ENCODE results near the gene PARVG. TPM values are rescaled to one million over a fixed set of nuclear protein-coding genes. Genes with fewer than 3 reads are reported as not detected.
A peak's percentile ranks its signal among the peaks of the same experiment; 100 is the strongest.

PARVG gene, protein sequence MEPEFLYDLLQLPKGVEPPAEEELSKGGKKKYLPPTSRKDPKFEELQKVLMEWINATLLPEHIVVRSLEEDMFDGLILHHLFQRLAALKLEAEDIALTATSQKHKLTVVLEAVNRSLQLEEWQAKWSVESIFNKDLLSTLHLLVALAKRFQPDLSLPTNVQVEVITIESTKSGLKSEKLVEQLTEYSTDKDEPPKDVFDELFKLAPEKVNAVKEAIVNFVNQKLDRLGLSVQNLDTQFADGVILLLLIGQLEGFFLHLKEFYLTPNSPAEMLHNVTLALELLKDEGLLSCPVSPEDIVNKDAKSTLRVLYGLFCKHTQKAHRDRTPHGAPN
- under 1 TPM; 0.11 to 0.44 TPM for total RNA-seq
- polyA plus RNA-seq (2013, experiment 1 of 2): not detected
- 0.21 TPM for polyA plus RNA-seq (2013, experiment 2 of 2)
- long read RNA-seq, experiment 1: 0 reads
- long read RNA-seq, experiment 2: 0 reads
- long read RNA-seq, experiment 3, partial matches to known transcripts: 0 of 1 reads
- long read RNA-seq, experiment 3, other reads (novel, unspliced or antisense): 1 of 1 reads
- long read RNA-seq, experiment 4: 0 reads

DNA sequence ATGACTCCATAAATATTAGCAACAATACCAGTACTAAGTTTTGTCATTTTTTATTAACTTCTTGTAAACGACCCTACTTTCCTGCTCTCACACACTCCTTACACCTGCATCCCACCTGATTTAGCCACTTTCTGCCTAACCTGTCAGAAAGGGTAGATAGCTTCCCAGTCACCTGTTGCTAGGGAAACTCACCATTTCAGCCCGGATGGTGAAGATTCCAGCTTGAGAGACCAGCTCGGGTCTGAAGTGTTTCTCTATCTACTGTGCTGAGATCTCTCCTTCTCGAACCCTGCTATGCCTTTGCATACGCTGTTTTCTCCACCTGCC, at the start of gene PARVG:
TSS of gene PARVG (plus strand) at position 220 of the 327 bp plus-strand sequence. CDS start 2,405 bp downstream, outside the sequence.
- peaks cover 13% of the 10 kb centered on the region for H3K4me1 Mint-ChIP-seq
- H3K27me3 Mint-ChIP-seq (ENCODE audit: insufficient read depth): no peaks in the 10 kb centered on the region
- Histone ChIP-seq H3K27me3 (ENCODE audit: control insufficient read depth, insufficient read depth, low read length, poor library complexity, severe bottlenecking) (no peaks in the 10 kb centered on the region), H3K4me1 (ENCODE audit: control insufficient read depth, insufficient read depth, low read length) (peaks cover 12% of the 10 kb centered on the region), H3K9ac (ENCODE audit: extremely low read depth, low read length, poor library complexity, severe bottlenecking) (no peak within 1 kb of the TSS), H3K36me3 (ENCODE audit: control insufficient read depth, insufficient read depth, low read length) (no peaks in the 10 kb centered on the region), H3K4me3 (ENCODE audit: low read length) (no peak within 1 kb of the TSS), H3K27ac (ENCODE audit: low read depth, low read length) (no peak within 1 kb of the TSS), H3K9me3 (ENCODE audit: control insufficient read depth, low read length) (no peaks in the 10 kb centered on the region)
- H3K9me3 Mint-ChIP-seq: no peaks in the 10 kb centered on the region
- no peak within 1 kb of the TSS for H3K4me3 Mint-ChIP-seq
- TF ChIP-seq, protein P1, sequence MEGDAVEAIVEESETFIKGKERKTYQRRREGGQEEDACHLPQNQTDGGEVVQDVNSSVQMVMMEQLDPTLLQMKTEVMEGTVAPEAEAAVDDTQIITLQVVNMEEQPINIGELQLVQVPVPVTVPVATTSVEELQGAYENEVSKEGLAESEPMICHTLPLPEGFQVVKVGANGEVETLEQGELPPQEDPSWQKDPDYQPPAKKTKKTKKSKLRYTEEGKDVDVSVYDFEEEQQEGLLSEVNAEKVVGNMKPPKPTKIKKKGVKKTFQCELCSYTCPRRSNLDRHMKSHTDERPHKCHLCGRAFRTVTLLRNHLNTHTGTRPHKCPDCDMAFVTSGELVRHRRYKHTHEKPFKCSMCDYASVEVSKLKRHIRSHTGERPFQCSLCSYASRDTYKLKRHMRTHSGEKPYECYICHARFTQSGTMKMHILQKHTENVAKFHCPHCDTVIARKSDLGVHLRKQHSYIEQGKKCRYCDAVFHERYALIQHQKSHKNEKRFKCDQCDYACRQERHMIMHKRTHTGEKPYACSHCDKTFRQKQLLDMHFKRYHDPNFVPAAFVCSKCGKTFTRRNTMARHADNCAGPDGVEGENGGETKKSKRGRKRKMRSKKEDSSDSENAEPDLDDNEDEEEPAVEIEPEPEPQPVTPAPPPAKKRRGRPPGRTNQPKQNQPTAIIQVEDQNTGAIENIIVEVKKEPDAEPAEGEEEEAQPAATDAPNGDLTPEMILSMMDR (conservative IDR thresholded peaks at IDR 0.05): no peak
- 77 to 79% methylated on average over 4 to 5 of the region's 5 CpGs for WGBS, 2 experiments (ENCODE audit: insufficient coverage in 1 of 2, insufficient read length in 1 of 2)
- H3K36me3 Mint-ChIP-seq (ENCODE audit: low read depth): no peaks in the 10 kb centered on the region
- DNase-seq: peak; percentile 81
- no peak within 1 kb of the TSS for H3K27ac Mint-ChIP-seq

DNA sequence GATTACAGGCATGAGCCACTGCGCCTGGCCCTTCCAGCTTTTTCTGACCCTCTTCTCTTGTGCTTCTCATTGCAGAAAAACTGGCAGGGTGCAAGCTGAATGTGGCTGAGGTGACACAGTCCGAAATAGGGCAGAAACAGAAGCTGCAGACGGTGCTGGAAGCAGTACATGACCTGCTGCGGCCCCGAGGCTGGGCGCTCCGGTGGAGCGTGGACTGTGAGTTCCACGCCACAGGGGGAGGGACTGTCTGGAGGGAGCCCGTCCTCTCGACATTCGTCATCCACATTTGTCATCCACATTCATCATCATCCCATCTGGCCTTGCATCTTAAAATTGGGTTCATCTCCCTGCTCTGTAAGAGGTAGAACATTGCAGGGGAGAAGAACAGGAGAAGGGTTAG, 49.3 kb upstream of the PARVG start:
- no peak overlapping the region for H3K27ac Mint-ChIP-seq
- H3K36me3 ChIP-seq (ENCODE audit: control insufficient read depth, insufficient read depth, low read length): no peaks in the 10 kb centered on the region
- H3K27ac ChIP-seq (ENCODE audit: low read depth, low read length): no peak overlapping the region
- H3K9ac ChIP-seq (ENCODE audit: extremely low read depth, low read length, poor library complexity, severe bottlenecking): no peak overlapping the region
- peaks cover 16% of the 10 kb centered on the region for H3K4me1 Mint-ChIP-seq
- H3K4me1 ChIP-seq (ENCODE audit: control insufficient read depth, insufficient read depth, low read length): peaks cover 8% of the 10 kb centered on the region
- no peak overlapping the region for H3K4me3 Mint-ChIP-seq
- DNase-seq: no peak
- peaks cover 13% of the 10 kb centered on the region for H3K9me3 ChIP-seq (ENCODE audit: control insufficient read depth, low read length)
- peaks cover 31% of the 10 kb centered on the region for H3K9me3 Mint-ChIP-seq
- H3K27me3 Mint-ChIP-seq (ENCODE audit: insufficient read depth): peaks cover 2% of the 10 kb centered on the region
- H3K4me3 ChIP-seq (ENCODE audit: low read length): no peak overlapping the region
- H3K36me3 Mint-ChIP-seq (ENCODE audit: low read depth): peaks cover 24% of the 10 kb centered on the region
- 92 to 98% methylated on average over 7 to 10 of the region's 12 CpGs for WGBS, 2 experiments (ENCODE audit: insufficient coverage in 1 of 2, insufficient read length in 1 of 2)
- TF ChIP-seq, protein P1 (conservative IDR thresholded peaks at IDR 0.05): no peak
- no peaks in the 10 kb centered on the region for H3K27me3 ChIP-seq (ENCODE audit: control insufficient read depth, insufficient read depth, low read length, poor library complexity, severe bottlenecking)

DNA sequence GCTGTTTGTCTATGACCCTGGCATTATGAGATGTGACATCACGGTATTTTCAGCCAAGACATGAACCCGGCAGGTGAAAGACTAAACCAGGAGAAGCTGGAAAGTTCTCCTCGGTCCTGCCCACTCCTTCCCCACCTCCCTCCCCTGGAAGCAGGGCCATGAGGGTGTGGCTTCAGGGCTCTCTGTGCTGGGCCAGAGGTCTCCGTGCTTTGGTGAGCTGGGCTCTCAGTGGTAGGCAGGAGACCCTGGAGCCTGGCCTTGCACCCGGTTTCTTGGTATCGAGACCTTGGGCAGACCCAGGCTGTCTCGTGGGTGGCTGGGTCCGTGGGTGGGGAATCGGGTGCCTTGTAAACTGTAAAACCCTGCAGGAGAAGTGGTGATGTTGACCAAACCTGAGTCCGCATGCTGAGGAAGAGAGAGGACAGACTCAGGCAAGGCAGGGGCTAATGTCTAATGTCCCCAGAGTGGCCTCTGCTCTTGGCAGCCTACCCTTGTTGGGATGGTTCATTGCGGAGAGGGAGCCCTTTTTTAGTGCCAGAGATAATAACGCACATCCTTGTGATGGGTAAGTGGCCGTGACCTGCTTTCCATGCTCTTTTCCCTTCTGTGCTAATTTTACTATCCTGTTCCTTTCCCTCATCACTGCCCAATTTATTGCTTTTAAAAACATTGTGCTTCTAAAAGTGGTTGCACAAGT, 48.6 kb upstream of the PARVG start:
- H3K27me3 Mint-ChIP-seq (ENCODE audit: insufficient read depth): peaks cover 1% of the 10 kb centered on the region
- Histone ChIP-seq H3K36me3 (ENCODE audit: control insufficient read depth, insufficient read depth, low read length) (peaks cover 5% of the 10 kb centered on the region), H3K27ac (ENCODE audit: low read depth, low read length) (no peak overlapping the region), H3K9me3 (ENCODE audit: control insufficient read depth, low read length) (peaks cover 13% of the 10 kb centered on the region), H3K9ac (ENCODE audit: extremely low read depth, low read length, poor library complexity, severe bottlenecking) (no peak overlapping the region), H3K4me1 (ENCODE audit: control insufficient read depth, insufficient read depth, low read length) (peaks cover 8% of the 10 kb centered on the region), H3K4me3 (ENCODE audit: low read length) (no peak overlapping the region), H3K27me3 (ENCODE audit: control insufficient read depth, insufficient read depth, low read length, poor library complexity, severe bottlenecking) (no peaks in the 10 kb centered on the region)
- H3K4me1 Mint-ChIP-seq: peaks cover 16% of the 10 kb centered on the region
- no peak overlapping the region for H3K4me3 Mint-ChIP-seq
- WGBS, 2 experiments (ENCODE audit: insufficient coverage in 1 of 2, insufficient read length in 1 of 2): 89 to 94% methylated on average over 12 to 13 of the region's 13 CpGs
- DNase-seq: no peak
- no peak overlapping the region for H3K27ac Mint-ChIP-seq
- H3K9me3 Mint-ChIP-seq: peaks cover 31% of the 10 kb centered on the region
- peaks cover 24% of the 10 kb centered on the region for H3K36me3 Mint-ChIP-seq (ENCODE audit: low read depth)
- TF ChIP-seq, protein P1 (conservative IDR thresholded peaks at IDR 0.05): no peak

Data from endodermal cell (in vitro differentiated cells).